GM12874 (cell line): ENCODE data around the gene CRADD.

Experiments used
- CTCF ChIP-seq: IDR thresholded peaks from 2 replicates; pipeline ENCODE4 v1.5.1; 2011; ENCODE audit warnings: low read depth, mild to moderate bottlenecking, control low read depth, low read length, moderate library complexity; ENCODE audit not compliant: insufficient read depth

CRADD gene

GRCh38 chr12:93856611-93857010 is 179.4 kb downstream of the CRADD start:
- no peak for TF ChIP-seq CTCF

GRCh38 chr12:93857279-93857938 is 180.2 kb downstream of the CRADD start:
- no peak for TF ChIP-seq CTCF

- TF ChIP-seq CTCF, result no peak
Observed at GRCh38 chr12:93857991-93858447, 180.8 kb downstream of the CRADD start.

GRCh38 chr12:93860668-93861373 is 183.6 kb downstream of the CRADD start:
- no peak for TF ChIP-seq CTCF

GRCh38 chr12:93862424-93862823 is 185.2 kb downstream of the CRADD start:
- TF ChIP-seq CTCF, result no peak

- TF ChIP-seq CTCF, result no peak
Observed at GRCh38 chr12:93865751-93866150, 188.6 kb downstream of the CRADD start.

- TF ChIP-seq CTCF, result no peak
Observed at GRCh38 chr12:93868771-93869170, 191.6 kb downstream of the CRADD start.
